Body of pancreas (tissue), 4 donors: ENCODE measurements around the gene ADAMTS2. TPM values are rescaled to one million over a fixed set of nuclear protein-coding genes. Genes with fewer than 3 reads are reported as not detected.

Experiments used
- ATAC-seq: fragments of 150-250 bp; one replicate; pipeline ENCODE4 v1.9.1; 2016
- DNase-seq, 4 donors: peaks; one replicate each; pipeline ENCODE4 v3.0.0-alpha.2; 2019
- H3K27ac ChIP-seq, 4 donors: fragments of 200-600 bp; sonication (generic); 1 replicate in 3 of 4; 2 replicates in 1 of 4; pipeline versions ENCODE4 v1.5.1 to v1.6.1; 2016 to 2019; ENCODE audit warnings: mild to moderate bottlenecking in 1 of 4, mixed read lengths in 1 of 4, moderate library complexity in 1 of 4
- H3K27me3 ChIP-seq, 2 donors: fragments of 200-600 bp; sonication (generic); one replicate each; pipeline ENCODE4 v1.6.0; 2016; ENCODE audit warnings: mild to moderate bottlenecking in 1 of 2
- H3K36me3 ChIP-seq, 2 donors: fragments of 200-600 bp; sonication (generic); replicated peaks in 1 of 2; 2 replicates each; pipeline ENCODE4 v1.5.1; 2016; ENCODE audit warnings: low read depth in 2 of 2; ENCODE audit not compliant: insufficient read depth in 1 of 2
- H3K4me1 ChIP-seq: fragments of 200-600 bp; sonication (generic); one replicate; pipeline ENCODE4 v1.6.0; 2016
- H3K4me3 ChIP-seq, 2 donors: fragments of 200-600 bp; sonication (generic); 1 replicate in 1 of 2; 2 replicates in 1 of 2; pipeline ENCODE4 v1.5.1; 2016 to 2019
- H3K9me3 ChIP-seq, 3 donors: fragments of 200-600 bp; sonication (generic); 1 replicate in 2 of 3; 2 replicates in 1 of 3; pipeline ENCODE4 v1.5.1; 2016
- POLR2A ChIP-seq, 3 donors: fragments of 450-650 bp; IDR thresholded peaks; one replicate each; pipeline ENCODE4 v1.6.1; 2016; ENCODE audit warnings: antibody characterized with exemption in 3 of 3, mild to moderate bottlenecking in 2 of 3
- WGBS, 2 donors: methylation state at CpG; one replicate each; pipeline ENCODE4 v1.1.5; 2017; 5-methylcytosine and 5-hydroxymethylcytosine counted together
- intact Hi-C: fragments of 100-400 bp; cut with DNase I; formaldehyde crosslinking; loops from one replicate; pipeline ENCODE4 v1.15.1; 2023
- total RNA-seq, 2 donors: library from RNA; depleted of rRNA; stranded (reverse); fragments of >200 nt; gene quantifications; one replicate each; pipeline ENCODE4 v1.1.0, GENCODE V29; 2016
- TF ChIP-seq, protein P1 (sequence below), 7 experiments: fragments of 450-650 bp in 4 of 7; fragments of 200-600 bp in 3 of 7; sonication (generic) in 3 of 7; IDR thresholded peaks; one replicate each; pipeline ENCODE4 v1.5.1; 2016 to 2019; ENCODE audit warnings: antibody characterized with exemption in 7 of 7

Gene ADAMTS2
- total RNA-seq, 2 donors from 2014 or later, result 9.1 to 19.1 TPM

DNA sequence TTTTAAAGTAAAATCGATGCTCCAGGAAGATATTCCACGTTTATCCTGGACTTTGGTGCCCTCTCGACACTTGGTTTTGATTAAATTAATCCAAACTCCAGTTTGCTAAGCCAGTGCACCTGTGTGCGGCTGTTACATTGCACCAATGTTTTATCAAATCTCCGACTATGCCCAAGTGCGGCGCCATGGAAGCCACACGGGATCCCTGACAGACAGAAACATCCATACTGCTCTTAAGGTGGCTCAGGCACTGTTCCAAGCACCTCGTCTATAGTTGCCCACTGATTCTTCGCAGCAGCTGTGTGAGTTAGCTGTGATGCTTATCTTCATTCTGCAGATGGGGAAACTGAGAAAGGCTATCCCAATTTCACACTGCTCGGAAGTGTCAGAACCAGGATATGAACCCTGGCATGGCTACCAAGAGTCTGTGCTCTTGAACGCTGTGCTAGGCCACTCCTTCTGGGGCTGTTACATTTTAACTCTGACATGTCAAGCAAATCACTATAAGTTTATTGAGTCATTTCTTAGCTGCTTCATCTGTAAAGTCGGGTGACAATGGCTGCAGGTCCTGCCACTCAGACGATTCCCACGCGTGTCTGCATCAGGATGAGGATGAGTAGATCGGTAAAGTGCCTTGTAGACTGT, 113.0 kb downstream of the ADAMTS2 start:
- no peaks in the 10 kb centered on the region for H3K4me1 ChIP-seq
- TF ChIP-seq, protein P1, sequence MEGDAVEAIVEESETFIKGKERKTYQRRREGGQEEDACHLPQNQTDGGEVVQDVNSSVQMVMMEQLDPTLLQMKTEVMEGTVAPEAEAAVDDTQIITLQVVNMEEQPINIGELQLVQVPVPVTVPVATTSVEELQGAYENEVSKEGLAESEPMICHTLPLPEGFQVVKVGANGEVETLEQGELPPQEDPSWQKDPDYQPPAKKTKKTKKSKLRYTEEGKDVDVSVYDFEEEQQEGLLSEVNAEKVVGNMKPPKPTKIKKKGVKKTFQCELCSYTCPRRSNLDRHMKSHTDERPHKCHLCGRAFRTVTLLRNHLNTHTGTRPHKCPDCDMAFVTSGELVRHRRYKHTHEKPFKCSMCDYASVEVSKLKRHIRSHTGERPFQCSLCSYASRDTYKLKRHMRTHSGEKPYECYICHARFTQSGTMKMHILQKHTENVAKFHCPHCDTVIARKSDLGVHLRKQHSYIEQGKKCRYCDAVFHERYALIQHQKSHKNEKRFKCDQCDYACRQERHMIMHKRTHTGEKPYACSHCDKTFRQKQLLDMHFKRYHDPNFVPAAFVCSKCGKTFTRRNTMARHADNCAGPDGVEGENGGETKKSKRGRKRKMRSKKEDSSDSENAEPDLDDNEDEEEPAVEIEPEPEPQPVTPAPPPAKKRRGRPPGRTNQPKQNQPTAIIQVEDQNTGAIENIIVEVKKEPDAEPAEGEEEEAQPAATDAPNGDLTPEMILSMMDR (IDR thresholded peaks at IDR 0.05), result no peak
- TF ChIP-seq POLR2A (IDR thresholded peaks at IDR 0.05), result no peak
- H3K27ac ChIP-seq, result no peak overlapping the region
- intact Hi-C loops, result no loop called here
- no peaks in the 10 kb centered on the region for H3K27me3 ChIP-seq
- 49 to 55% methylated on average over 14 to 17 of the region's 17 CpGs for WGBS, 2 donors
- H3K4me3 ChIP-seq, result no peak overlapping the region
- no peak for ATAC-seq
- H3K9me3 ChIP-seq, result no peaks in the 10 kb centered on the region
- no peaks in the 10 kb centered on the region for H3K36me3 ChIP-seq
- DNase-seq, result peak in 1 of 4 donors; percentile 6

DNA sequence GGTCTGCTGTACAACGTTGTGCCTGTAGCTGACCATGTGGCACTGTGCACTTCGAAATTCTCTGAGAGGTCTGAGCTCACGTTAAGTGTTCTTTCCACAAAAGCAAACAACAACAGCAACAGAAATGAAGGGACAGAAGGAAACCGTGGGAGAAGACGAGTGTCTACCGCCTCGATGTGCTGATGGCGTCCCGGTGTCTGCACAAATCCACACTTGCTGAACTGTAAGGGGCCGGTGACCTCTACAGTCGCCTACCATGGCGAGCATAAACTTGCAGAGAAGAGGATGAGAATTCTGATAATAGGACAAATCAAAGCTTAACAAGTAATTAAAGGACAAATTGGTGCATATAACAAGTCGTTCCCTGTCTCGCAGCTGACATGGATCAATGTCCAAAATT, 114.0 kb downstream of the ADAMTS2 start:
- DNase-seq (peak in 1 of 4 donors; percentile 2), ATAC-seq (no peak)
- no peaks in the 10 kb centered on the region for H3K27me3 ChIP-seq
- WGBS, 2 donors, result 67 to 72% methylated on average over 14 of the region's 14 CpGs
- TF ChIP-seq, protein P1 (IDR thresholded peaks at IDR 0.05), result no peak
- H3K27ac ChIP-seq, result no peak overlapping the region
- no peaks in the 10 kb centered on the region for H3K4me1 ChIP-seq
- H3K9me3 ChIP-seq, result no peaks in the 10 kb centered on the region
- no peak overlapping the region for H3K4me3 ChIP-seq
- H3K36me3 ChIP-seq, result no peaks in the 10 kb centered on the region
- intact Hi-C loops, result no loop called here

DNA sequence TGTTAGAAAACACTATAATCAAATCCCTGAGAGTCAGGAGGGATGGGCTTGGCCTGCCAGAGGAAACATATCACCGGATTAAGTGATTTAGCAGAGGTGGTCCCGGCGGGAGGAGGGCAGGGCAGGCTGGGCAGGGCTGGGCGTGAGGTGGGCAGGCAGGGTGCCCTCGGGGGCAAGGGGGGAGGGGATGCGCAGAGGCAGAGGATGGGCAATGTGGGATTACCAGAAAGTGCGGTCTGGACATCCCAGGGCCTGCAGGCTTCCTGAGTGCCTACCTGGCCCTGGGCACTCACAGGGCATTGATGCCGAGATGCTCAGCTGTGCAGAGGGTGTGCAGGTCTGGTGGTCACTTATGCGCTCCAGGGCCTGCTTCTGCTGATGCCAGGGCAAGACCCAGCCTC, 115.2 kb downstream of the ADAMTS2 start:
- no peak for TF ChIP-seq POLR2A (IDR thresholded peaks at IDR 0.05)
- TF ChIP-seq, protein P1 (IDR thresholded peaks at IDR 0.05), result no peak
- Histone ChIP-seq H3K36me3 (no peaks in the 10 kb centered on the region), H3K9me3 (no peaks in the 10 kb centered on the region), H3K27ac (no peak overlapping the region), H3K4me1 (no peaks in the 10 kb centered on the region), H3K4me3 (no peak overlapping the region), H3K27me3 (no peaks in the 10 kb centered on the region)
- WGBS, 2 donors, result 63 to 71% methylated on average over 6 to 9 of the region's 9 CpGs
- ATAC-seq, result no peak
- no peak for DNase-seq
- intact Hi-C loops, result no loop called here

DNA sequence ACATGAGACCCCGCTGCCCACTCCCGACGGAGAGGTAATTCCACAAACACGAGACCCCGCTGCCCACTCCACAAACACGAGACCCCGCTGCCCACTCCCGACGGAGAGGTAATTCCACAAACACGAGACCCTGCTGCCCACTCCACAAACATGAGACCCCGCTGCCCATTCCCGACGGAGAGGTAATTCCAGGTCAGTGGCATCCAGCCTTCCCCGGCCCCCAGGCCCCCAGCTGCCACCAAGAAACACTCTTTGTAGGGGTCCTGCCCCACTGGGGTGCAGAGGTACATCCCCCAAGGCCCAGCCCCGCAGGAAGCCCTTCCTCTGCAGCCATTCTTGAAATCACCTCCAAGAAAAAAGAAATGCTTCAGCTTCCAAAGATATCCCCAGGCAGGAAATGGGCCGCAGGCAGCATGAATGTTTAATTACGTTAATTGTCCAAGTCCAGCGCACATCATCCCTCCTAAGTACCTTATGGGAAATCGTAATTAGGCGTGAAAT, 115.9 kb downstream of the ADAMTS2 start:
- no peaks in the 10 kb centered on the region for H3K4me1 ChIP-seq
- TF ChIP-seq, protein P1 (IDR thresholded peaks at IDR 0.05), result no peak
- no peak for TF ChIP-seq POLR2A (IDR thresholded peaks at IDR 0.05)
- no peaks in the 10 kb centered on the region for H3K36me3 ChIP-seq
- 75 to 79% methylated on average over 6 to 12 of the region's 20 CpGs for WGBS, 2 donors
- no peak overlapping the region for H3K27ac ChIP-seq
- no peak overlapping the region for H3K4me3 ChIP-seq
- intact Hi-C loops, result no loop called here
- no peak for ATAC-seq
- no peak for DNase-seq
- no peaks in the 10 kb centered on the region for H3K27me3 ChIP-seq
- peaks cover 0 to 3% (median 0%) of the 10 kb centered on the region in 3 donors for H3K9me3 ChIP-seq
